Measurements from ENCODE around the gene SIVA1. TPM values are rescaled to one million over a fixed set of nuclear protein-coding genes. Genes with fewer than 3 reads are reported as not detected.

The SIVA1 gene
- total RNA-seq, 3 donors from 2014 or later (not counting 1 experiment from before 2014, with no cell fraction given), result 59.7 to 74.8 (median 59.8) TPM

GRCh38 chr14:104774453-104775072 is 21.6 kb downstream of the SIVA1 start:
- 90% methylated on average over 20 of the region's 20 CpGs for WGBS (ENCODE audit: insufficient coverage)
- Histone ChIP-seq H3K9me3 (ENCODE audit: control insufficient read depth, insufficient read depth, low read length) (no peaks in the 10 kb centered on the region), H3K36me3 (ENCODE audit: control insufficient read depth, insufficient read depth, low read length) (peaks cover 43% of the 10 kb centered on the region), H3K27ac (ENCODE audit: low read length) (no peak overlapping the region), H3K4me1 (ENCODE audit: control insufficient read depth, insufficient read depth, low read length) (no peaks in the 10 kb centered on the region), H3K4me3 (ENCODE audit: low read length) (no peak overlapping the region), H3K27me3 (ENCODE audit: control insufficient read depth, insufficient read depth, low read length) (no peaks in the 10 kb centered on the region)
- no peak for TF ChIP-seq CTCF (IDR thresholded peaks at IDR 0.05)
- DNase-seq (no peak), ATAC-seq (no peak)
- Mint-ChIP-seq H3K27ac (no peak overlapping the region), H3K36me3 (no peaks in the 10 kb centered on the region), H3K4me3 (no peak overlapping the region), H3K27me3 (ENCODE audit: low read depth in 2 of 2) (no peaks in the 10 kb centered on the region), H3K9me3 (peaks cover 0 to 2% of the 10 kb centered on the region in 2 donors), H3K4me1 (peaks cover 0 to 10% of the 10 kb centered on the region in 2 donors)
- intact Hi-C loops (cut with micrococcal nuclease), result no loop called here

- no peaks in the 10 kb centered on the region for H3K27me3 Mint-ChIP-seq (ENCODE audit: low read depth in 2 of 2)
- Histone ChIP-seq H3K9me3 (ENCODE audit: control insufficient read depth, insufficient read depth, low read length) (no peaks in the 10 kb centered on the region), H3K4me3 (ENCODE audit: low read length) (no peak overlapping the region), H3K36me3 (ENCODE audit: control insufficient read depth, insufficient read depth, low read length) (peaks cover 45% of the 10 kb centered on the region), H3K27me3 (ENCODE audit: control insufficient read depth, insufficient read depth, low read length) (no peaks in the 10 kb centered on the region), H3K27ac (ENCODE audit: low read length) (no peak overlapping the region), H3K4me1 (ENCODE audit: control insufficient read depth, insufficient read depth, low read length) (no peaks in the 10 kb centered on the region)
- peaks cover 0 to 10% of the 10 kb centered on the region in 2 donors for H3K4me1 Mint-ChIP-seq
- no peak for ATAC-seq
- no peaks in the 10 kb centered on the region for H3K36me3 Mint-ChIP-seq
- no peak overlapping the region for H3K27ac Mint-ChIP-seq
- H3K9me3 Mint-ChIP-seq, result peaks cover 0 to 2% of the 10 kb centered on the region in 2 donors
- DNase-seq, result no peak
- WGBS (ENCODE audit: insufficient coverage), result 92% methylated on average over 13 of the region's 13 CpGs
- intact Hi-C loops (cut with micrococcal nuclease), result no loop called here
- no peak overlapping the region for H3K4me3 Mint-ChIP-seq
- TF ChIP-seq CTCF (IDR thresholded peaks at IDR 0.05), result no peak
Measured at GRCh38 chr14:104775073-104775489, 22.1 kb downstream of the SIVA1 start.

GRCh38 chr14:104776481-104776880 is 23.5 kb downstream of the SIVA1 start:
- Histone ChIP-seq H3K36me3 (ENCODE audit: control insufficient read depth, insufficient read depth, low read length) (peaks cover 38% of the 10 kb centered on the region), H3K4me3 (ENCODE audit: low read length) (no peak overlapping the region), H3K27me3 (ENCODE audit: control insufficient read depth, insufficient read depth, low read length) (no peaks in the 10 kb centered on the region), H3K9me3 (ENCODE audit: control insufficient read depth, insufficient read depth, low read length) (no peaks in the 10 kb centered on the region), H3K4me1 (ENCODE audit: control insufficient read depth, insufficient read depth, low read length) (no peaks in the 10 kb centered on the region), H3K27ac (ENCODE audit: low read length) (no peak overlapping the region)
- intact Hi-C loops (cut with micrococcal nuclease), result no loop called here
- ATAC-seq, result no peak
- 98% methylated on average over 15 of the region's 15 CpGs for WGBS (ENCODE audit: insufficient coverage)
- TF ChIP-seq CTCF (IDR thresholded peaks at IDR 0.05), result no peak
- H3K27ac Mint-ChIP-seq, result no peak overlapping the region
- H3K27me3 Mint-ChIP-seq (ENCODE audit: low read depth in 2 of 2), result no peaks in the 10 kb centered on the region
- no peaks in the 10 kb centered on the region for H3K9me3 Mint-ChIP-seq
- H3K4me1 Mint-ChIP-seq, result peaks cover 0 to 10% of the 10 kb centered on the region in 2 donors
- DNase-seq, result no peak
- H3K4me3 Mint-ChIP-seq, result no peak overlapping the region
- no peaks in the 10 kb centered on the region for H3K36me3 Mint-ChIP-seq
